GM23338 (cell line): ENCODE measurements around the gene ADA. TPM values are rescaled to one million over a fixed set of nuclear protein-coding genes. Genes with fewer than 3 reads are reported as not detected.

Experiments
- ATAC-seq: fragments of 200-7000 bp; cut with Tn5 transposase; 3 replicates; pipeline ENCODE4 v1.9.1; 2020
- DNase-seq: peaks from one replicate; pipeline ENCODE4 v3.0.0-alpha.2; 2015; ENCODE audit warnings: low spot score
- H2AFZ ChIP-seq: fragments of 200-600 bp; sonication (generic); 2 replicates; pipeline ENCODE4 v1.8.0; 2016; ENCODE audit warnings: antibody characterized with exemption, mild to moderate bottlenecking, moderate library complexity
- H3F3A ChIP-seq: fragments of 200-600 bp; sonication (generic); replicated peaks from 2 replicates; pipeline ENCODE4 v1.8.0; 2017; ENCODE audit warnings: antibody characterized with exemption, mixed run types, low read depth
- H3K27ac ChIP-seq: fragments of 200-600 bp; sonication (generic); 2 replicates; pipeline ENCODE4 v1.6.1; 2016; ENCODE audit warnings: low read depth
- H3K27me3 ChIP-seq: fragments of 200-600 bp; sonication (generic); 2 replicates; pipeline ENCODE4 v1.8.0; 2016; ENCODE audit warnings: mild to moderate bottlenecking, mixed run types, moderate library complexity; ENCODE audit not compliant: insufficient read depth
- H3K36me3 ChIP-seq: fragments of 200-600 bp; sonication (generic); 2 replicates; pipeline ENCODE4 v1.8.0; 2016; ENCODE audit warnings: mild to moderate bottlenecking; ENCODE audit not compliant: insufficient read depth
- H3K4me1 ChIP-seq: fragments of 200-600 bp; sonication (generic); 2 replicates; pipeline ENCODE4 v1.8.0; 2016; ENCODE audit warnings: mild to moderate bottlenecking, moderate library complexity; ENCODE audit not compliant: insufficient read depth
- H3K4me2 ChIP-seq: fragments of 200-600 bp; sonication (generic); 2 replicates; pipeline ENCODE4 v1.7.1; 2017; ENCODE audit warnings: mixed run types
- H3K4me3 ChIP-seq: fragments of 200-600 bp; sonication (generic); 2 replicates; pipeline ENCODE4 v1.6.1; 2016; ENCODE audit warnings: mixed run types
- H3K79me2 ChIP-seq: fragments of 200-600 bp; sonication (generic); replicated peaks from 2 replicates; pipeline ENCODE4 v1.8.0; 2017; ENCODE audit warnings: mild to moderate bottlenecking; ENCODE audit not compliant: insufficient read depth
- H3K9me2 ChIP-seq: fragments of 200-600 bp; sonication (generic); 2 replicates; pipeline ENCODE4 v1.8.0; 2017; ENCODE audit not compliant: insufficient read depth
- H4K20me1 ChIP-seq: fragments of 200-600 bp; sonication (generic); replicated peaks from 2 replicates; pipeline ENCODE4 v1.8.0; 2017; ENCODE audit warnings: mild to moderate bottlenecking; ENCODE audit not compliant: insufficient read depth
- H3K27ac Mint-ChIP-seq: 2 replicates; pipeline ENCODE4 v1.8.0; 2020; ENCODE audit warnings: inconsistent platforms, mild to moderate bottlenecking, moderate library complexity, mixed read lengths
- H3K27me3 Mint-ChIP-seq: 3 replicates; pipeline ENCODE4 v1.8.0; 2022; ENCODE audit warnings: low read depth, mild to moderate bottlenecking, moderate library complexity, mixed read lengths, inconsistent platforms; ENCODE audit not compliant: insufficient read depth, poor library complexity
- H3K36me3 Mint-ChIP-seq: 3 replicates; pipeline ENCODE4 v1.8.0; 2021; ENCODE audit warnings: low read depth, mild to moderate bottlenecking, inconsistent platforms, moderate library complexity, mixed read lengths
- H3K4me1 Mint-ChIP-seq: 3 replicates; pipeline ENCODE4 v1.8.0; 2020; ENCODE audit warnings: mild to moderate bottlenecking, inconsistent platforms, mixed read lengths
- H3K4me3 Mint-ChIP-seq: 3 replicates; pipeline ENCODE4 v1.8.0; 2021; ENCODE audit warnings: moderate library complexity, mild to moderate bottlenecking, inconsistent platforms, mixed read lengths
- H3K9me3 Mint-ChIP-seq: 3 replicates; pipeline ENCODE4 v1.8.0; 2020; ENCODE audit warnings: moderate library complexity, mild to moderate bottlenecking, inconsistent platforms, mixed read lengths
- CREB1 ChIP-seq: fragments of 250-450 bp; sonication (Bioruptor Pico); IDR thresholded peaks from 2 replicates; pipeline ENCODE4 v1.5.0; 2020; ENCODE audit warnings: low read depth, mild to moderate bottlenecking, moderate library complexity
- ETS1 ChIP-seq: IDR thresholded peaks from 2 replicates; pipeline ENCODE4 v1.6.1; 2016; ENCODE audit warnings: antibody characterized with exemption
- EZH2 ChIP-seq: fragments of 200-600 bp; sonication (generic); IDR thresholded peaks from one replicate; pipeline ENCODE4 v1.8.0; 2017; ENCODE audit warnings: antibody characterized with exemption, mild to moderate bottlenecking, low read depth; ENCODE audit not compliant: unreplicated experiment
- EZH2phosphoT487 ChIP-seq: fragments of 200-600 bp; sonication (generic); IDR thresholded peaks from one replicate; pipeline ENCODE4 v1.8.1; 2018; ENCODE audit warnings: antibody characterized with exemption; ENCODE audit not compliant: unreplicated experiment
- JUNB ChIP-seq: IDR thresholded peaks from one replicate; pipeline ENCODE4 v1.6.1; 2016; ENCODE audit warnings: antibody characterized with exemption; ENCODE audit not compliant: unreplicated experiment
- NANOG ChIP-seq: IDR thresholded peaks from 2 replicates; pipeline ENCODE4 v1.6.1; 2016; ENCODE audit warnings: antibody characterized with exemption, borderline replicate concordance
- POLR2AphosphoS5 ChIP-seq: IDR thresholded peaks from 2 replicates; pipeline ENCODE4 v1.6.1; 2016; ENCODE audit warnings: antibody characterized with exemption, low read depth
- STAT1 ChIP-seq: IDR thresholded peaks from one replicate; pipeline ENCODE4 v1.6.1; 2016; ENCODE audit warnings: antibody characterized with exemption; ENCODE audit not compliant: unreplicated experiment
- ZNF114 ChIP-seq: fragments of 250-450 bp; sonication (Bioruptor Pico); IDR thresholded peaks from 2 replicates; pipeline ENCODE4 v1.5.0; 2020; ENCODE audit warnings: mild to moderate bottlenecking, moderate library complexity
- ZNF331 ChIP-seq: fragments of 250-450 bp; sonication (Bioruptor Pico); IDR thresholded peaks from 2 replicates; pipeline ENCODE4 v1.5.0; 2020; ENCODE audit warnings: low read depth, mild to moderate bottlenecking, moderate library complexity
- ZNF462 ChIP-seq: fragments of 250-450 bp; sonication (Bioruptor Pico); IDR thresholded peaks from 2 replicates; pipeline ENCODE4 v1.5.0; 2020; ENCODE audit warnings: mild to moderate bottlenecking, moderate library complexity
- polyA plus RNA-seq: library from polyadenylated mRNA; unstranded; fragments of >200 nt; fragmentation: Nextera tagmentation; extraction: Ambion mirVana; gene quantifications from 2 replicates; pipeline ENCODE4 v1.2.1, GENCODE V29; 2016
- total RNA-seq: library from RNA; depleted of rRNA; stranded (reverse); fragments of >200 nt; shearing (Covaris generic); gene quantifications from 2 replicates; pipeline ENCODE4 v1.2.3, GENCODE V29; 2014
- TF ChIP-seq, protein P1 (sequence below): IDR thresholded peaks from one replicate; pipeline ENCODE4 v1.6.1; 2018; ENCODE audit warnings: antibody characterized with exemption; ENCODE audit not compliant: unreplicated experiment
- TF ChIP-seq, protein P2 (sequence below), 2 experiments: fragments of 200-600 bp in 1 of 2; sonication (generic) in 1 of 2; conservative IDR thresholded peaks; 2 replicates each; pipeline versions ENCODE4 v1.5.1 to v1.6.1; 2016 to 2017; ENCODE audit warnings: antibody characterized with exemption in 2 of 2, low read depth in 2 of 2, mild to moderate bottlenecking in 2 of 2, moderate library complexity in 1 of 2

Gene ADA
- total and polyA plus RNA-seq, 2 experiments from 2014 or later = 15.8 to 16.2 TPM

DNA sequence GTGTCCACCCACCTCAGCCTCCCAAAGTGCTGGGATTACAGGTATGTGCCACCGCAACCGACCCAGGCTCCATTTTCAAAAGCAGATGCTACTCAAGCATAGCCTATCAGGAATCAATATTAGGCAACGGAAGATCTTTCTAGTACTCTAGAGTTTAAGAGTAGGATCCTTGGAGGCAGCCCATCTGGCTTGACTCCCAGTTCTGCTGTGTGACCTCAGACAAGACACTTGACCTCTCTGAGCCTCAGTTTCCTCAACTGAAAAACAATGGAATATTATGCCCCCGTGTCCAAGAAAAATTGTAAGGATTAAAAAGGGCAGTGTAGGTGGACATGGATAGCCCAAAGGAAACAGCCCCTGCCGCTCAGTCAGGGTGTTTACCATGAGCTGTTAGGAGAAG, 14.5 kb downstream of the ADA start:
- Mint-ChIP-seq H3K27ac (no peak overlapping the region), H3K4me1 (peaks cover 14% of the 10 kb centered on the region), H3K4me3 (no peak overlapping the region), H3K27me3 (peaks cover 13% of the 10 kb centered on the region), H3K9me3 (peaks cover 13% of the 10 kb centered on the region), H3K36me3 (peaks cover 27% of the 10 kb centered on the region)
- Histone ChIP-seq H3K4me3 (no peak overlapping the region), H4K20me1 (no peaks in the 10 kb centered on the region), H3K27me3 (no peaks in the 10 kb centered on the region), H3F3A (no peaks in the 10 kb centered on the region), H3K9me2 (no peaks in the 10 kb centered on the region), H3K36me3 (no peaks in the 10 kb centered on the region), H3K4me1 (peaks cover 3% of the 10 kb centered on the region), H3K4me2 (no peak overlapping the region), H3K79me2 (no peaks in the 10 kb centered on the region), H3K27ac (no peak overlapping the region), H2AFZ (no peak overlapping the region)
- TF ChIP-seq STAT1 = no peak
- TF ChIP-seq ETS1 = no peak
- TF ChIP-seq, protein P1, sequence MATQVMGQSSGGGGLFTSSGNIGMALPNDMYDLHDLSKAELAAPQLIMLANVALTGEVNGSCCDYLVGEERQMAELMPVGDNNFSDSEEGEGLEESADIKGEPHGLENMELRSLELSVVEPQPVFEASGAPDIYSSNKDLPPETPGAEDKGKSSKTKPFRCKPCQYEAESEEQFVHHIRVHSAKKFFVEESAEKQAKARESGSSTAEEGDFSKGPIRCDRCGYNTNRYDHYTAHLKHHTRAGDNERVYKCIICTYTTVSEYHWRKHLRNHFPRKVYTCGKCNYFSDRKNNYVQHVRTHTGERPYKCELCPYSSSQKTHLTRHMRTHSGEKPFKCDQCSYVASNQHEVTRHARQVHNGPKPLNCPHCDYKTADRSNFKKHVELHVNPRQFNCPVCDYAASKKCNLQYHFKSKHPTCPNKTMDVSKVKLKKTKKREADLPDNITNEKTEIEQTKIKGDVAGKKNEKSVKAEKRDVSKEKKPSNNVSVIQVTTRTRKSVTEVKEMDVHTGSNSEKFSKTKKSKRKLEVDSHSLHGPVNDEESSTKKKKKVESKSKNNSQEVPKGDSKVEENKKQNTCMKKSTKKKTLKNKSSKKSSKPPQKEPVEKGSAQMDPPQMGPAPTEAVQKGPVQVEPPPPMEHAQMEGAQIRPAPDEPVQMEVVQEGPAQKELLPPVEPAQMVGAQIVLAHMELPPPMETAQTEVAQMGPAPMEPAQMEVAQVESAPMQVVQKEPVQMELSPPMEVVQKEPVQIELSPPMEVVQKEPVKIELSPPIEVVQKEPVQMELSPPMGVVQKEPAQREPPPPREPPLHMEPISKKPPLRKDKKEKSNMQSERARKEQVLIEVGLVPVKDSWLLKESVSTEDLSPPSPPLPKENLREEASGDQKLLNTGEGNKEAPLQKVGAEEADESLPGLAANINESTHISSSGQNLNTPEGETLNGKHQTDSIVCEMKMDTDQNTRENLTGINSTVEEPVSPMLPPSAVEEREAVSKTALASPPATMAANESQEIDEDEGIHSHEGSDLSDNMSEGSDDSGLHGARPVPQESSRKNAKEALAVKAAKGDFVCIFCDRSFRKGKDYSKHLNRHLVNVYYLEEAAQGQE = no peak
- no peak for TF ChIP-seq JUNB
- TF ChIP-seq ZNF462 = no peak
- TF ChIP-seq, protein P2, sequence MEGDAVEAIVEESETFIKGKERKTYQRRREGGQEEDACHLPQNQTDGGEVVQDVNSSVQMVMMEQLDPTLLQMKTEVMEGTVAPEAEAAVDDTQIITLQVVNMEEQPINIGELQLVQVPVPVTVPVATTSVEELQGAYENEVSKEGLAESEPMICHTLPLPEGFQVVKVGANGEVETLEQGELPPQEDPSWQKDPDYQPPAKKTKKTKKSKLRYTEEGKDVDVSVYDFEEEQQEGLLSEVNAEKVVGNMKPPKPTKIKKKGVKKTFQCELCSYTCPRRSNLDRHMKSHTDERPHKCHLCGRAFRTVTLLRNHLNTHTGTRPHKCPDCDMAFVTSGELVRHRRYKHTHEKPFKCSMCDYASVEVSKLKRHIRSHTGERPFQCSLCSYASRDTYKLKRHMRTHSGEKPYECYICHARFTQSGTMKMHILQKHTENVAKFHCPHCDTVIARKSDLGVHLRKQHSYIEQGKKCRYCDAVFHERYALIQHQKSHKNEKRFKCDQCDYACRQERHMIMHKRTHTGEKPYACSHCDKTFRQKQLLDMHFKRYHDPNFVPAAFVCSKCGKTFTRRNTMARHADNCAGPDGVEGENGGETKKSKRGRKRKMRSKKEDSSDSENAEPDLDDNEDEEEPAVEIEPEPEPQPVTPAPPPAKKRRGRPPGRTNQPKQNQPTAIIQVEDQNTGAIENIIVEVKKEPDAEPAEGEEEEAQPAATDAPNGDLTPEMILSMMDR (conservative IDR thresholded peaks at IDR 0.05; ENCODE audit: low read depth in 2 of 2) = no peak
- TF ChIP-seq CREB1 = no peak
- no peak for TF ChIP-seq EZH2
- TF ChIP-seq NANOG = no peak
- no peak for TF ChIP-seq ZNF331 (CRISPR knock-in tag)
- TF ChIP-seq ZNF114 (CRISPR knock-in tag) = no peak
- no peak for TF ChIP-seq POLR2AphosphoS5
- no peak for TF ChIP-seq EZH2phosphoT487
- DNase-seq = no peak
- ATAC-seq = no peak
